ENCODE data around the gene VPS18.
A peak's percentile ranks its signal among the peaks of the same experiment; 100 is the strongest.

The VPS18 gene

DNA sequence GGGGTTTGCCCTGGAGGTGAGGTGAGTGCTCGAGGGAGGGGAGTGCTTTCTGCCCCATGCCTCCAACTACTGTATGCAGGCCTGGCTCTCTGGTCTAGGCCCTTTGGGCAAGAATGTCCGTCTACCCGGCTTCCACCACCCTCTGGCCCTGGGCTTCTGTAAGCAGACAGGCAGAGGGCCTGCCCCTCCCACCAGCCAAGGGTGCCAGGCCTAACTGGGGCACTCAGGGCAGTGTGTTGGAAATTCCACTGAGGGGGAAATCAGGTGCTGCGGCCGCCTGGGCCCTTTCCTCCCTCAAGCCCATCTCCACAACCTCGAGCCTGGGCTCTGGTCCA is 44.3 kb downstream of the VPS18 start:
- DNase-seq: no peak

GRCh38 chr15:40940296-40940801 is 46.1 kb downstream of the VPS18 start:
- DNase-seq: no peak

GRCh38 chr15:40941068-40941527 is 46.8 kb downstream of the VPS18 start:
- DNase-seq: no peak

DNA sequence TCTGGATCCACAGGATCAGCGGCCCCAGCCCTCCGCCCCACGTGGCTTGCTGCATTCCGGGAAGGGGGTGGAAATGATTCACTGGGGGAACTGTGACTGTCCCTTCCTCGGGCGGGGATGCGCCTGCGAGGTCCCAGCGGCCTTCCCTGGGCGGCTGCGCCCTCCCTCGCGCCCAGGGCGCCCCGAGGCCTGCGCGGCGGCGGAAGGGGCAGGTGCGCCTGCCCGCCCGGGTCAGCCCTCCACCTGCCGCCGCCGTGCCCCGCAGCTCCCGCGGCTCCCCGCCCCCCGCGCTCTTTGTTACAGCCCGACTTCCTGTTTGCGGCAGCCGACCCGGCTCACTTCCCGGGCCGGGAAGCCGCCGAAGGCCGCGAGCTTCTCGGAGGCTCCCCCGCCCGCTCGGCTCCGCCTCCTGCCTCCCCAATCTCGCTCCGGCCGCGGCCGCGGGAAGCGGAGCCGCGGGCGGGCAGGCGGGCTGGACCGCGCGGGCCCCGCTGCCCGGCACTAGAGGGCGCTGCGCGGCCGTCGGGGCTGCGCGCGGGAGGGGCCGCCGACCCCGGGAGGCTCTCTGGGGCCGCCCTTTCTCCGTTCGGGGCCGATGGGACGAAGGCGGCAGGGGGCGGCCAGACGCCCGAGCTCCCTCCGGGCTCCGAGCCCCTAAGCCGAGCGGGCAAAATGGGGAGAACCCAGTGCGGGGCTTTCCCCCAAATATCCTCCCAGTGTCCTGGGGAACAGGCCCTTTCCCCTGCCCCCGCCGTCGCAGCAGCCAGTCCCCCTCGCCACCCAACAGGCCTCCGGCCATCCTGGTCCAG is 47.5 kb downstream of the VPS18 start:
- peak; percentile 44 for DNase-seq

GRCh38 chr15:40942337-40942854 is 48.1 kb downstream of the VPS18 start:
- DNase-seq: no peak

DNA sequence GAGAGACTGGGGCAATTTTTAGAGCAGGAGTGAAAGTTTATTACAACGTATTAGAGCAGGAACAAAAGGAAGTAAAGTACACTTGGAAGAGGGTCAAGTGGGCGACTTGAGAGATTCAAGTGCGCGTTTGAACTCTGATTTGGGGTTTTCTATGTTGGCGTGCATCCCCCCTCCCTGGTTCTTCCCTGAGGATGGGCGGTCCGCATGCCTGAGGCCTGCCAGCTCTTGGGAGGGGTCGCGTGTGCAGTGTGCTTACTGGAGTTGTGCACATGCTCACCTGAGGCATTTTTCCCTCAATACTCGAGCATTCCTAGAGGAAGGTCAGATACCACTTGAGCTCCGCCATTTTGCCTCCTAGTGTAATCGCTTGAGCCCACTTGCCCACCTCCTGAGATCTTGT is 48.6 kb downstream of the VPS18 start:
- DNase-seq: no peak

DNA sequence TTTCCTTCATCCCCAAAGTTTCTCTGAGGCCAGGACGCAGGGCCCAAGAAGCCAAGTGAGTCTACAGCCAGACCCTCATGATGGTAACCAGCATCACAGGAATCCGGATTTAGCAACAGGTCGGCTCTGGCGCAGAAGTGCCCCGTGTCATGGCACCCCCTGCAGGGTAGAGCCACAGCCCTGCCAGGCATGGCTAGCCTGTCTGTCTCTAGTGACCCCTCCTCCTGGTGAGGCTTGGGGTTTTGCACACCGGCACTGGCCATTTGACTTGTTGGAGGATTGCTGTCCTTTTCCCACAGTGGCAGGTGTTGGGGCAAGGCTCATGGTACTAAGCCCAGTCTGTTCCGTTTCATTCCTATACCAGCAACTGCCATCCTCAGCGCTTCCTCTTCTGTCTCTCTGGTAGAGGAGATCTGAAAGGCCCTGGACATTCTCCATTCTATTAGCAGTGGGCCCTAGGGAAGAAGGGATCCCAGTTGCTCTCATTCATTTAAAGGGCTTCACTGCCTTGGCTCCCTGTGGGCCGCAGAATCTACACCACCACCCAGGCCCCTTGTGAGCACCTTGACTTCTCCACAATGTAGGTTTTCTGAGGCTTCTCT is 49.6 kb downstream of the VPS18 start:
- DNase-seq: no peak

GRCh38 chr15:40944510-40945296 is 50.5 kb downstream of the VPS18 start:
- no peak for DNase-seq

- DNase-seq: no peak
Measured at GRCh38 chr15:40948706-40949473, 54.6 kb downstream of the VPS18 start.

- DNase-seq: no peak
Measured at GRCh38 chr15:40949756-40950207, 55.5 kb downstream of the VPS18 start.

GRCh38 chr15:40951764-40952163 is 57.5 kb downstream of the VPS18 start:
- no peak for DNase-seq

DNA sequence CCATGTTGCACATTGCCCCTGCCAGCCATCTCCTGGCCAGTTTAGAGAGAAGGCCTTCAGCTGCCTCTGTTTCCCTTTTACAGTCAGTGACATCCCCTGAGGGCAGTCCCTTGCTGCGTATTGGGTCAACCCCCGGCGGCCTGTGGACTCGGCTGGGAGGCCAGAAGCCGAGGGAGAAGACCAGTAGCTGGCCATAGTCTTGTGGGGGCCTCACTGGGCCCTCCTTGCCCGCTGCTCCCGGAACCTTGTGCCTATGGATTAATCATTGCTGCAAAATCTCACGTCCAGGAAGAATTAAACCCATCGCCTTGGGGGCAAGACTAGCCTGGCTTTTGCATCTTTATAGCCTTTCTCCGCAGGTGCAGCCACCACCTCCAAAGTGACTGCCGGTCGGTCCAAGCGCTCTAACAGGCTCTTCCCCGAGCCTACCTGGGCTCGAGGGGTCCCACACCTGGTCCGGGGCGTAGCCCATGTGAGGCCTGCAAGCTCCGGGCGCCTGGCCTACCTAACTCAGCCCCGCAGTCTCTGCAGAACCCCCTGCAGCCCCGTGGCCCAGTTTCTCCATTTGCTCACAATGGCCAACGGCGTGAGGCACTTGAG is 58.2 kb downstream of the VPS18 start:
- no peak for DNase-seq

- DNase-seq: peak; percentile 96
Measured at GRCh38 chr15:40952901-40953712, 58.9 kb downstream of the VPS18 start, which contains the start of gene CHAC1. TSS of gene CHAC1 (plus strand) at chr15:40953471. CDS start at chr15:40953584, 113 bp downstream.

Data from NCI-H1048 (cell line).